Gastrocnemius medialis (tissue), 4 donors: ENCODE measurements around the gene TMEM272.

ENCODE experiments used
- CTCF ChIP-seq, 5 experiments: fragments of 450-650 bp in 3 of 5; fragments of 200-600 bp in 2 of 5; sonication (generic) in 2 of 5; IDR thresholded peaks in 4 of 5; conservative IDR thresholded peaks in 1 of 5; 1 replicate in 4 of 5; 2 replicates in 1 of 5; pipeline ENCODE4 v1.5.1; 2016 to 2019; ENCODE audit warnings: antibody characterized with exemption in 5 of 5, mild to moderate bottlenecking in 3 of 5, moderate library complexity in 3 of 5
- POLR2A ChIP-seq, 2 donors: fragments of 450-650 bp; IDR thresholded peaks; one replicate each; pipeline ENCODE4 v1.6.1; 2017; ENCODE audit warnings: antibody characterized with exemption in 2 of 2, mild to moderate bottlenecking in 2 of 2, moderate library complexity in 2 of 2

- no peak for TF ChIP-seq CTCF (IDR thresholded peaks at IDR 0.05 in 4 of 5, conservative IDR thresholded peaks at IDR 0.05 in 1 of 5)
- no peak for TF ChIP-seq POLR2A (IDR thresholded peaks at IDR 0.05)
Measured at GRCh38 chr13:51801631-51802099, 43.3 kb downstream of the TMEM272 start.
